T-cell (primary cell): ENCODE results near the gene BNIP1. TPM values are rescaled to one million over a fixed set of nuclear protein-coding genes. Genes with fewer than 3 reads are reported as not detected.

Source experiments
- ATAC-seq, 4 experiments: fragments of 200-7000 bp in 3 of 4; fragments of 150-1000 bp in 1 of 4; cut with Tn5 transposase; replicated peaks in 1 of 4; 1 replicate in 3 of 4; 2 replicates in 1 of 4; pipeline ENCODE4 v1.10.0; 2021; ENCODE audit warnings: moderate library complexity in 3 of 4, mild to moderate bottlenecking in 2 of 4, moderate number of reproducible peaks in 1 of 4
- CTCF ChIA-PET, 2 donors: fragments of 300-600 bp; sonication (Branson Sonifier 250); formaldehyde crosslinking; loops; one replicate each; lab custom pipeline; 2022; ENCODE audit warnings: antibody characterized with exemption in 2 of 2; lab: Charles Lee
- POLR2A ChIA-PET, 2 donors: fragments of 300-600 bp; sonication (Branson Sonifier 250); formaldehyde crosslinking; loops; one replicate each; lab custom pipeline; 2022; ENCODE audit warnings: antibody characterized with exemption in 2 of 2; lab: Charles Lee
- DNase-seq, 35 experiments: peaks; one replicate each; pipeline versions ENCODE4 v3.0.0 to v3.0.0-alpha.2; 2013 to 2023
- H3K27ac ChIP-seq: one replicate; pipeline ENCODE4 v1.5.1; 2013; ENCODE audit warnings: low read length
- H3K27me3 ChIP-seq, 2 experiments: replicated peaks in 1 of 2; 1 replicate in 1 of 2; 2 replicates in 1 of 2; pipeline versions ENCODE4 v1.6.1 to v1.7.0; 2013; ENCODE audit warnings: low read length in 1 of 2, mixed read lengths in 1 of 2; ENCODE audit not compliant: control insufficient read depth in 2 of 2, insufficient read depth in 2 of 2; ENCODE audit errors: extremely low read depth in 1 of 2
- H3K36me3 ChIP-seq, 2 donors: 1 replicate in 1 of 2; 2 replicates in 1 of 2; pipeline versions ENCODE4 v1.6.1 to v1.7.0; 2013; ENCODE audit warnings: low read length in 1 of 2; ENCODE audit not compliant: control insufficient read depth in 2 of 2, insufficient read depth in 1 of 2; ENCODE audit errors: extremely low read depth in 1 of 2
- H3K4me1 ChIP-seq, 2 experiments: 1 replicate in 1 of 2; 2 replicates in 1 of 2; pipeline versions ENCODE4 v1.6.1 to v1.7.0; 2013; ENCODE audit warnings: low read length in 2 of 2, mixed read lengths in 1 of 2; ENCODE audit not compliant: insufficient read depth in 2 of 2, control insufficient read depth in 1 of 2; ENCODE audit errors: extremely low read depth in 1 of 2
- H3K4me3 ChIP-seq, 2 donors: 1 replicate in 1 of 2; 2 replicates in 1 of 2; pipeline versions ENCODE4 v1.5.1 to v1.7.0; 2013; ENCODE audit warnings: mild to moderate bottlenecking in 2 of 2, low read length in 1 of 2, moderate library complexity in 1 of 2; ENCODE audit not compliant: control insufficient read depth in 1 of 2; ENCODE audit errors: extremely low read depth in 1 of 2
- H3K9me3 ChIP-seq: 2 replicates; pipeline ENCODE4 v1.7.0; 2013
- H3K27ac Mint-ChIP-seq, 2 donors: one replicate each; pipeline ENCODE4 v1.8.0; 2020 to 2021; ENCODE audit warnings: mild to moderate bottlenecking in 2 of 2, mixed read lengths in 2 of 2
- H3K27me3 Mint-ChIP-seq, 2 donors: one replicate each; pipeline ENCODE4 v1.8.0; 2021 to 2022; ENCODE audit warnings: mixed read lengths in 2 of 2
- H3K36me3 Mint-ChIP-seq: one replicate; pipeline ENCODE4 v1.8.0; 2021; ENCODE audit warnings: mixed read lengths
- H3K4me1 Mint-ChIP-seq, 3 donors: one replicate each; pipeline ENCODE4 v1.8.0; 2020 to 2022; ENCODE audit warnings: mixed read lengths in 3 of 3, mild to moderate bottlenecking in 1 of 3
- H3K4me3 Mint-ChIP-seq, 3 donors: one replicate each; pipeline ENCODE4 v1.8.0; 2020 to 2022; ENCODE audit warnings: mild to moderate bottlenecking in 3 of 3, mixed read lengths in 3 of 3, moderate library complexity in 3 of 3
- H3K9me3 Mint-ChIP-seq, 3 donors: one replicate each; pipeline ENCODE4 v1.8.0; 2020 to 2022; ENCODE audit warnings: mixed read lengths in 3 of 3
- WGBS: methylation state at CpG from one replicate; pipeline ENCODE4 v1.1.5; 2013; ENCODE audit warnings: missing lambda C conversion rate; ENCODE audit not compliant: insufficient coverage; 5-methylcytosine and 5-hydroxymethylcytosine counted together
- total RNA-seq, 35 experiments: library from RNA in 6 of 35; stranded (reverse) in 6 of 35; fragments of 120-200 nt in 1 of 35; gene quantifications; one replicate each; pipeline versions ENCODE4 v1.2.1 to v1.2.4 and lab custom pipeline; 2013 to 2026

BNIP1 gene
- total RNA-seq, 5 donors from 2014 or later (not counting 1 experiment from before 2014, with no cell fraction given), result 7.0 to 27.1 (median 9.4) TPM

DNA sequence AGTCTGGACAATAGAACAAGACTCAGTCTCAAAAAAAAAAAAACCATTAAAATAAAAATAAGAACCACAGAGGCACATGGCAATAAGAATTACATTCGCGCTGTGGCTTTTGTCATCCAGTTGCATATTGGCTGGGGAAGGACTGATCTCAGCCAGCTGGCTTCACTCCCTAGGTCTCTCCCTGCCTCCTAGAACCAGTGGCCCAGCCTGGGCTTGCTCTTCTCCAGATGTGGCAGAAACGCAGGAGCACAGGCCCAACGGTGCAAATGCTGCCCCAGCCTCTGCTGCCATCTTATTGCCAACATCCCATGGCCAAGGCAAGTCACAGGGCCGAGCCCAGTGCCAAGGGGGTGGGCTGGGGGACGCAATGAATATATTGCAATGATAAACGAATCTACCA, 53.7 kb downstream of the BNIP1 start:
- Histone ChIP-seq H3K27ac (no peak overlapping the region), H3K27me3 (peaks cover 0 to 36% of the 10 kb centered on the region in 2 experiments), H3K36me3 (no peaks in the 10 kb centered on the region), H3K4me3 (no peak overlapping the region), H3K9me3 (no peaks in the 10 kb centered on the region), H3K4me1 (no peaks in the 10 kb centered on the region)
- H3K4me1 Mint-ChIP-seq, result no peaks in the 10 kb centered on the region
- H3K36me3 Mint-ChIP-seq, result peaks cover 3% of the 10 kb centered on the region
- 85% methylated on average over 4 of the region's 7 CpGs for WGBS
- H3K9me3 Mint-ChIP-seq, result peaks cover 0 to 10% (median 6%) of the 10 kb centered on the region in 3 donors
- peaks cover 19 to 29% of the 10 kb centered on the region in 2 donors for H3K27me3 Mint-ChIP-seq
- ChIA-PET CTCF (no interaction called here), POLR2A (no interaction called here)
- no peak for ATAC-seq
- DNase-seq, result peak in 1 of 35 experiments; percentile 2
- H3K4me3 Mint-ChIP-seq, result no peak overlapping the region
- no peak overlapping the region for H3K27ac Mint-ChIP-seq

GRCh38 chr5:173200356-173200755, 56.0 kb downstream of the BNIP1 start:
- Mint-ChIP-seq H3K36me3 (peaks cover 3% of the 10 kb centered on the region), H3K27ac (no peak overlapping the region), H3K27me3 (peaks cover 35 to 46% of the 10 kb centered on the region in 2 donors), H3K4me3 (no peak overlapping the region), H3K4me1 (no peaks in the 10 kb centered on the region), H3K9me3 (peaks cover 0 to 10% (median 6%) of the 10 kb centered on the region in 3 donors)
- DNase-seq, result no peak
- H3K36me3 ChIP-seq, result no peaks in the 10 kb centered on the region
- H3K27ac ChIP-seq, result no peak overlapping the region
- ATAC-seq, result no peak
- H3K4me3 ChIP-seq, result no peak overlapping the region
- H3K9me3 ChIP-seq, result no peaks in the 10 kb centered on the region
- ChIA-PET POLR2A (no interaction called here), CTCF (no interaction called here)
- peaks cover 0 to 39% of the 10 kb centered on the region in 2 experiments for H3K27me3 ChIP-seq
- H3K4me1 ChIP-seq, result no peaks in the 10 kb centered on the region

- H3K9me3 ChIP-seq, result no peaks in the 10 kb centered on the region
- no peaks in the 10 kb centered on the region for H3K4me1 ChIP-seq
- Mint-ChIP-seq H3K36me3 (peaks cover 3% of the 10 kb centered on the region), H3K27me3 (peaks cover 39 to 47% of the 10 kb centered on the region in 2 donors), H3K27ac (no peak overlapping the region), H3K9me3 (peaks cover 0 to 10% (median 6%) of the 10 kb centered on the region in 3 donors), H3K4me3 (no peak overlapping the region), H3K4me1 (no peaks in the 10 kb centered on the region)
- H3K36me3 ChIP-seq, result no peaks in the 10 kb centered on the region
- ChIA-PET CTCF (interaction anchor here (0.7 to 1.3 kb wide), 3 partner anchors 9 to 222 kb away, joined by 3 to 5 read pairs (median 4); no protein-coding TSS in a partner anchor), POLR2A (no interaction called here)
- DNase-seq (no peak), ATAC-seq (no peak)
- H3K4me3 ChIP-seq, result no peak overlapping the region
- 82% methylated on average over 12 of the region's 13 CpGs for WGBS
- peaks cover 0 to 45% of the 10 kb centered on the region in 2 experiments for H3K27me3 ChIP-seq
- no peak overlapping the region for H3K27ac ChIP-seq
Measured at GRCh38 chr5:173201636-173202265, 57.4 kb downstream of the BNIP1 start.

GRCh38 chr5:173202266-173202875, 58.0 kb downstream of the BNIP1 start:
- Mint-ChIP-seq H3K4me1 (no peaks in the 10 kb centered on the region), H3K9me3 (peaks cover 0 to 10% (median 6%) of the 10 kb centered on the region in 3 donors), H3K4me3 (no peak overlapping the region), H3K27me3 (peaks cover 45 to 52% of the 10 kb centered on the region in 2 donors), H3K36me3 (peaks cover 3% of the 10 kb centered on the region), H3K27ac (no peak overlapping the region)
- ChIA-PET POLR2A (no interaction called here), CTCF (interaction anchor here in 1 of 2 donors (1.3 kb wide), 1 partner anchor 10 kb away, joined by 5 read pairs; no protein-coding TSS in a partner anchor)
- no peak for ATAC-seq
- no peak overlapping the region for H3K27ac ChIP-seq
- no peaks in the 10 kb centered on the region for H3K4me1 ChIP-seq
- no peaks in the 10 kb centered on the region for H3K36me3 ChIP-seq
- WGBS, result 0% methylated on average over 2 of the region's 11 CpGs
- no peak overlapping the region for H3K4me3 ChIP-seq
- H3K27me3 ChIP-seq, result peaks cover 0 to 41% of the 10 kb centered on the region in 2 experiments
- H3K9me3 ChIP-seq, result no peaks in the 10 kb centered on the region
- no peak for DNase-seq

DNA sequence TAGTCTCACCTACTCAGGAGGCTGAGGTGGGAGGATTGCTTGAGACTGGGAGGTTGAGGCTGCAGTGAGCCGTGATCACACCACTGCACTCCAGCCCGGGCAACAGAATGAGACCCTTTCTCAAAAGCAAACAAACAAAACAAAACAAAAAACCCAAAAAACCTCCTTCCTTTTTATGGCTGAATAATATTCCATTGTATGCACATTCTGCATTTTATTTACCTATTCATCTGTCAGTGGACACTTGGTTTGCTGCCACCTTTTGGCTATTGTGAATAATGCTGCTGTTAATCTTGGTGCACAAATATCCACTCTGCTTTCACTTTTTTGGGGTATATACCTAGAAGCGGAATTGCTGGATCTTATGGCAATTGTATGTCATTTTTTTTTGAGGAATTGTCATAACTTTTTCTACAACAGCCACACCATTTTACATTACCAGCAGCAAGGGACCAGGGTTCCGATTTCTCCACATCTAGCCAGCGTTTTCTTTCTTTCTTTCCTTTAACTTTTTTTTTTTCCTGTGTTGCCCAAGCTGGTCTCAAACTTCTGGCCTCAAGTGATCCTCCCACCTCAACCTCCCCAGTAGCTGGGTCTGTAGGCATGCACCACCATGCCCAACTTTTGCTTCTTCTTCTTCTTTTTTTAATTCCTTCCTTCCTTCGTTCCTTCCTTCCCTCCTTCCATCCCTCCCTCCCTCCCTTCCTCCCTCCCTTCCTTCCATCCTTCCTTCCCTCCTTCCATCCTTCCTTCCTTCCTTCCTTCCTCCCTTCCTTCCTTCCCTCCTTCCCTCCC, 60.1 kb downstream of the BNIP1 start:
- Mint-ChIP-seq H3K4me3 (no peak overlapping the region), H3K36me3 (peaks cover 2% of the 10 kb centered on the region), H3K4me1 (no peaks in the 10 kb centered on the region), H3K9me3 (peaks cover 0 to 7% (median 4%) of the 10 kb centered on the region in 3 donors), H3K27ac (no peak overlapping the region), H3K27me3 (peaks cover 48 to 60% of the 10 kb centered on the region in 2 donors)
- POLR2A ChIA-PET, result no interaction called here
- Histone ChIP-seq H3K27me3 (peaks cover 0 to 43% of the 10 kb centered on the region in 2 experiments), H3K36me3 (no peaks in the 10 kb centered on the region), H3K4me1 (no peaks in the 10 kb centered on the region), H3K27ac (no peak overlapping the region), H3K4me3 (no peak overlapping the region), H3K9me3 (no peaks in the 10 kb centered on the region)
- ATAC-seq, result no peak
- WGBS, result 94% methylated on average over 3 of the region's 6 CpGs
- CTCF ChIA-PET, result interaction anchor here in 1 of 2 donors (1.1 kb wide), 1 partner anchor 227 kb away, joined by 4 read pairs; no protein-coding TSS in a partner anchor
- peak in 9 of 35 experiments; percentile 5 to 60 (median 14) for DNase-seq

DNA sequence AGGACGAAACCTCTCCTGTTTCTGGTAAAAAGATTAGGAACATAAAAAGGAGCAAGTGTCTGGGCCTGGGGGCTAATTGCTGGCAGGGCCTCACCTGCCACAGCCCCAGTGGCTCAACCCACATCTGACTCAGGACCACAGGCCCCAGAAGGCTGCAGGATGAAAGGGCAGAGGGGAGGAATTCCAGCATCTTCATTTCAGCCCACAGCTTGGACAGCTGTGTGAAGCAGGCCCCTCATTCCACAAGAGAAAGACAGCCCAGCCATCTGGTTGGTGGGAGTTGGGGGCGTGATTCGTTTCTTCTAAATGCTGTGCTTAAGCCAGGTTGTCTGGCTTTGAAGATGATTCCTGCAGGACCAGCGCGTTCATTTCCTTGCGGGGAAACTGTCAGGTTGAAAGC, 61.6 kb downstream of the BNIP1 start:
- Histone ChIP-seq H3K4me1 (no peaks in the 10 kb centered on the region), H3K36me3 (no peaks in the 10 kb centered on the region), H3K27ac (no peak overlapping the region), H3K27me3 (peaks cover 0 to 44% of the 10 kb centered on the region in 2 experiments), H3K9me3 (no peaks in the 10 kb centered on the region), H3K4me3 (no peak overlapping the region)
- DNase-seq, result peak in 1 of 35 experiments; percentile 13
- no peak for ATAC-seq
- H3K36me3 Mint-ChIP-seq, result no peaks in the 10 kb centered on the region
- peaks cover 53 to 64% of the 10 kb centered on the region in 2 donors for H3K27me3 Mint-ChIP-seq
- H3K4me3 Mint-ChIP-seq, result no peak overlapping the region
- no peak overlapping the region for H3K27ac Mint-ChIP-seq
- H3K4me1 Mint-ChIP-seq, result no peaks in the 10 kb centered on the region
- ChIA-PET CTCF (no interaction called here), POLR2A (no interaction called here)
- 83% methylated on average over 1 of the region's 6 CpGs for WGBS
- no peaks in the 10 kb centered on the region for H3K9me3 Mint-ChIP-seq
